ENCODE data around the gene PI16. TPM values are rescaled to one million over a fixed set of nuclear protein-coding genes. Genes with fewer than 3 reads are reported as not detected.

PI16 gene
- total RNA-seq, 2 experiments from 2014 or later = 0.63 TPM; not detected in 1

- ChIA-PET POLR2A (no interaction called here), CTCF (no interaction called here)
- no peak overlapping the region for H3K4me3 Mint-ChIP-seq
- peaks cover 11% of the 10 kb centered on the region for H3K27me3 Mint-ChIP-seq (ENCODE audit: low read depth)
- no peak for DNase-seq
- ATAC-seq = no peak
- no peaks in the 10 kb centered on the region for H3K9me3 Mint-ChIP-seq (ENCODE audit: insufficient read depth)
- H3K36me3 Mint-ChIP-seq (ENCODE audit: low read depth) = no peaks in the 10 kb centered on the region
- peaks cover 49% of the 10 kb centered on the region for H3K4me1 Mint-ChIP-seq (ENCODE audit: low read depth)
- H3K27ac Mint-ChIP-seq = no peak overlapping the region
Measured at GRCh38 chr6:36958775-36959554, 4.4 kb downstream of the PI16 start.

- CTCF ChIA-PET = no interaction called here
Measured at GRCh38 chr6:36959555-36960250, 5.2 kb downstream of the PI16 start.

GRCh38 chr6:36961441-36962435 lies 7.2 kb downstream of the PI16 start:
- ChIA-PET CTCF (interaction anchor here (1.1 kb wide), 1 partner anchor 56 kb away, joined by 5 read pairs; no protein-coding TSS in a partner anchor), POLR2A (no interaction called here)
- Mint-ChIP-seq H3K9me3 (ENCODE audit: insufficient read depth) (no peaks in the 10 kb centered on the region), H3K36me3 (ENCODE audit: low read depth) (peaks cover 4% of the 10 kb centered on the region), H3K27me3 (ENCODE audit: low read depth) (peaks cover 5% of the 10 kb centered on the region), H3K4me1 (ENCODE audit: low read depth) (peaks cover 41% of the 10 kb centered on the region), H3K4me3 (no peak overlapping the region), H3K27ac (no peak overlapping the region)
- ATAC-seq (no peak), DNase-seq (no peak)

More at GRCh38 chr6:36959555-36960250, 5.2 kb downstream of the PI16 start:
- no peak overlapping the region for H3K27ac Mint-ChIP-seq
- H3K36me3 Mint-ChIP-seq (ENCODE audit: low read depth) = no peaks in the 10 kb centered on the region
- no peak overlapping the region for H3K4me3 Mint-ChIP-seq
- no peak for DNase-seq
- ATAC-seq = no peak
- no peaks in the 10 kb centered on the region for H3K9me3 Mint-ChIP-seq (ENCODE audit: insufficient read depth)
- H3K4me1 Mint-ChIP-seq (ENCODE audit: low read depth) = peaks cover 49% of the 10 kb centered on the region
- H3K27me3 Mint-ChIP-seq (ENCODE audit: low read depth) = peaks cover 11% of the 10 kb centered on the region
- POLR2A ChIA-PET = no interaction called here

GRCh38 chr6:36962874-36963273 lies 8.3 kb downstream of the PI16 start:
- DNase-seq = peak; percentile 87
- Mint-ChIP-seq H3K9me3 (ENCODE audit: insufficient read depth) (no peaks in the 10 kb centered on the region), H3K27me3 (ENCODE audit: low read depth) (no peaks in the 10 kb centered on the region), H3K4me1 (ENCODE audit: low read depth) (peaks cover 40% of the 10 kb centered on the region), H3K27ac (peak overlapping the region; percentile 81), H3K36me3 (ENCODE audit: low read depth) (peaks cover 12% of the 10 kb centered on the region), H3K4me3 (peak overlapping the region; percentile 19)
- ChIA-PET POLR2A (interaction anchor here (0.6 to 2.2 kb wide), 3 partner anchors 23 to 88 kb away, joined by 3 to 5 read pairs (median 5); partner anchors contain the start of genes C6orf89, MTCH1 and PPIL1), CTCF (interaction anchor here (0.7 to 1.5 kb wide), 4 partner anchors 23 to 664 kb away, joined by 3 to 5 read pairs (median 3); partner anchors contain the start of gene MTCH1)
- peak; percentile 66 for ATAC-seq

- DNase-seq (peak; percentile 65), ATAC-seq (peak; percentile 72)
- H3K36me3 Mint-ChIP-seq (ENCODE audit: low read depth) = peaks cover 20% of the 10 kb centered on the region
- POLR2A ChIA-PET = interaction anchor here (0.8 to 2.2 kb wide), 3 partner anchors 21 to 78 kb away, joined by 4 to 5 read pairs (median 5); partner anchors contain the start of genes C6orf89 and MTCH1
- H3K9me3 Mint-ChIP-seq (ENCODE audit: insufficient read depth) = no peaks in the 10 kb centered on the region
- H3K27ac Mint-ChIP-seq = peak overlapping the region; percentile 81
- H3K4me3 Mint-ChIP-seq = peak overlapping the region; percentile 19
- CTCF ChIA-PET = interaction anchor here (0.6 to 1.5 kb wide), 5 partner anchors 22 to 663 kb away, joined by 3 to 4 read pairs (median 3); partner anchors contain the start of gene MTCH1
- H3K27me3 Mint-ChIP-seq (ENCODE audit: low read depth) = no peaks in the 10 kb centered on the region
- peaks cover 40% of the 10 kb centered on the region for H3K4me1 Mint-ChIP-seq (ENCODE audit: low read depth)
Measured at GRCh38 chr6:36963451-36964290, 9.1 kb downstream of the PI16 start.

GRCh38 chr6:36964349-36964748 lies 9.8 kb downstream of the PI16 start:
- ChIA-PET POLR2A (interaction anchor here (0.8 to 2.2 kb wide), 2 partner anchors 20 to 79 kb away, joined by 4 to 5 read pairs; partner anchors contain the start of gene C6orf89), CTCF (interaction anchor here (1.2 to 1.5 kb wide), 2 partner anchors 52 to 54 kb away, joined by 3 to 4 read pairs; no protein-coding TSS in a partner anchor)
- H3K27ac Mint-ChIP-seq = peak overlapping the region; percentile 71
- no peak overlapping the region for H3K4me3 Mint-ChIP-seq
- DNase-seq (no peak), ATAC-seq (no peak)
- H3K9me3 Mint-ChIP-seq (ENCODE audit: insufficient read depth) = no peaks in the 10 kb centered on the region
- peaks cover 24% of the 10 kb centered on the region for H3K36me3 Mint-ChIP-seq (ENCODE audit: low read depth)
- H3K4me1 Mint-ChIP-seq (ENCODE audit: low read depth) = peaks cover 40% of the 10 kb centered on the region
- no peaks in the 10 kb centered on the region for H3K27me3 Mint-ChIP-seq (ENCODE audit: low read depth)

- ChIA-PET CTCF (interaction anchor here (1.7 kb wide), 2 partner anchors 14 to 54 kb away, joined by 5 read pairs; no protein-coding TSS in a partner anchor), POLR2A (no interaction called here)
- DNase-seq = no peak
- Mint-ChIP-seq H3K4me1 (ENCODE audit: low read depth) (peaks cover 39% of the 10 kb centered on the region), H3K27me3 (ENCODE audit: low read depth) (no peaks in the 10 kb centered on the region), H3K9me3 (ENCODE audit: insufficient read depth) (no peaks in the 10 kb centered on the region), H3K36me3 (ENCODE audit: low read depth) (peaks cover 29% of the 10 kb centered on the region), H3K27ac (peak overlapping the region; percentile 71), H3K4me3 (no peak overlapping the region)
- ATAC-seq = no peak
Measured at GRCh38 chr6:36964908-36965307, 10.4 kb downstream of the PI16 start.

- peaks cover 31% of the 10 kb centered on the region for H3K4me1 Mint-ChIP-seq (ENCODE audit: low read depth)
- no peak overlapping the region for H3K4me3 Mint-ChIP-seq
- H3K9me3 Mint-ChIP-seq (ENCODE audit: insufficient read depth) = no peaks in the 10 kb centered on the region
- peaks cover 51% of the 10 kb centered on the region for H3K36me3 Mint-ChIP-seq (ENCODE audit: low read depth)
- ATAC-seq = no peak
- DNase-seq = no peak
- no peaks in the 10 kb centered on the region for H3K27me3 Mint-ChIP-seq (ENCODE audit: low read depth)
- H3K27ac Mint-ChIP-seq = no peak overlapping the region
- ChIA-PET CTCF (interaction anchor here (0.9 to 2.1 kb wide), 3 partner anchors 11 to 13 kb away, joined by 4 to 6 read pairs (median 5); partner anchors contain the start of gene PI16), POLR2A (interaction anchor here (0.8 kb wide), 1 partner anchor 627 kb away, joined by 3 read pairs; no protein-coding TSS in a partner anchor)
Measured at GRCh38 chr6:36967301-36967700, 12.8 kb downstream of the PI16 start.

- H3K36me3 Mint-ChIP-seq (ENCODE audit: low read depth) = peaks cover 56% of the 10 kb centered on the region
- H3K9me3 Mint-ChIP-seq (ENCODE audit: insufficient read depth) = no peaks in the 10 kb centered on the region
- POLR2A ChIA-PET = no interaction called here
- H3K4me1 Mint-ChIP-seq (ENCODE audit: low read depth) = peaks cover 28% of the 10 kb centered on the region
- CTCF ChIA-PET = interaction anchor here (0.9 to 2.1 kb wide), 3 partner anchors 12 to 93 kb away, joined by 3 to 5 read pairs (median 4); partner anchors contain the start of gene PPIL1
- ATAC-seq = no peak
- H3K27me3 Mint-ChIP-seq (ENCODE audit: low read depth) = no peaks in the 10 kb centered on the region
- no peak for DNase-seq
- H3K27ac Mint-ChIP-seq = no peak overlapping the region
- no peak overlapping the region for H3K4me3 Mint-ChIP-seq
Measured at GRCh38 chr6:36967757-36968156, 13.2 kb downstream of the PI16 start.

- DNase-seq (no peak), ATAC-seq (no peak)
- Mint-ChIP-seq H3K9me3 (ENCODE audit: insufficient read depth) (no peaks in the 10 kb centered on the region), H3K27ac (no peak overlapping the region), H3K4me3 (no peak overlapping the region), H3K27me3 (ENCODE audit: low read depth) (no peaks in the 10 kb centered on the region), H3K36me3 (ENCODE audit: low read depth) (peaks cover 61% of the 10 kb centered on the region), H3K4me1 (ENCODE audit: low read depth) (peaks cover 21% of the 10 kb centered on the region)
- POLR2A ChIA-PET = no interaction called here
- CTCF ChIA-PET = interaction anchor here (1.3 kb wide), 1 partner anchor 94 kb away, joined by 3 read pairs; the partner anchor contains the start of gene PPIL1
Measured at GRCh38 chr6:36968266-36968977, 13.9 kb downstream of the PI16 start.

Data from activated CD8-positive, alpha-beta T cell treated with anti-CD3 and anti-CD28 coated beads, Interleukin-2, amount 10 ng/mL, durations not matched to agents 7 days and 5 days (primary cell).